HepG2 (cell line): ENCODE data around the gene CHD9. TPM values are rescaled to one million over a fixed set of nuclear protein-coding genes. Genes with fewer than 3 reads are reported as not detected.

ENCODE experiments used
- E2F2 ChIP-seq: sonication (generic); formaldehyde crosslinking; IDR thresholded peaks from 2 replicates; pipeline ENCODE4 v1.4.0; 2020; ENCODE audit warnings: missing genetic modification reagents, borderline replicate concordance
- HCFC1 ChIP-seq: fragments of 150-350 bp; IDR thresholded peaks from 2 replicates; pipeline ENCODE4 v1.6.1; 2014; ENCODE audit warnings: low read depth, low read length
- HNF4G ChIP-seq, 2 experiments: sonication (generic) in 1 of 2; formaldehyde crosslinking in 1 of 2; IDR thresholded peaks; 2 replicates each; pipeline versions ENCODE4 v1.4.0 to v1.6.1; 2011 to 2020; ENCODE audit warnings: borderline replicate concordance in 2 of 2, low read depth in 2 of 2, mild to moderate bottlenecking in 2 of 2, low read length in 1 of 2, missing genetic modification reagents in 1 of 2, moderate library complexity in 1 of 2
- HOXA3 ChIP-seq: sonication (generic); formaldehyde crosslinking; IDR thresholded peaks from 2 replicates; pipeline ENCODE4 v1.5.0; 2020; ENCODE audit warnings: missing genetic modification reagents
- MTF1 ChIP-seq: sonication (generic); formaldehyde crosslinking; IDR thresholded peaks from 2 replicates; pipeline ENCODE4 v1.5.0; 2020; ENCODE audit warnings: missing genetic modification reagents
- PATZ1 ChIP-seq: sonication (generic); formaldehyde crosslinking; IDR thresholded peaks from 2 replicates; pipeline ENCODE4 v1.4.0; 2020; ENCODE audit warnings: missing genetic modification reagents
- PHF21A ChIP-seq: sonication (generic); formaldehyde crosslinking; IDR thresholded peaks from 2 replicates; pipeline ENCODE4 v1.5.0; 2020; ENCODE audit warnings: mild to moderate bottlenecking, missing genetic modification reagents
- PRPF4 ChIP-seq: fragments of 200-400 bp; formaldehyde crosslinking; IDR thresholded peaks from 2 replicates; pipeline ENCODE4 v1.6.1; 2016; ENCODE audit warnings: low read length, low read depth; ENCODE audit not compliant: poor library complexity, severe bottlenecking
- RNF219 ChIP-seq: sonication (generic); formaldehyde crosslinking; IDR thresholded peaks from 2 replicates; pipeline ENCODE4 v1.5.0; 2020; ENCODE audit warnings: mild to moderate bottlenecking, missing genetic modification reagents
- SMC3 ChIP-seq: IDR thresholded peaks from 2 replicates; pipeline ENCODE4 v1.6.1; 2011; ENCODE audit warnings: low read length, improper control_type of control experiment
- SNAPC2 ChIP-seq: sonication (generic); formaldehyde crosslinking; IDR thresholded peaks from 2 replicates; pipeline ENCODE4 v1.8.1; 2022; ENCODE audit warnings: mild to moderate bottlenecking, missing genetic modification reagents
- THAP7 ChIP-seq: sonication (generic); formaldehyde crosslinking; IDR thresholded peaks from 2 replicates; pipeline ENCODE4 v1.8.1; 2023; ENCODE audit warnings: mild to moderate bottlenecking, missing genetic modification reagents
- TRIM22 ChIP-seq: fragments of 450-650 bp; IDR thresholded peaks from 2 replicates; pipeline ENCODE4 v1.6.1; 2017
- ZIK1 ChIP-seq: sonication (generic); formaldehyde crosslinking; IDR thresholded peaks from 2 replicates; pipeline ENCODE4 v1.5.0; 2020; ENCODE audit warnings: mild to moderate bottlenecking, low read depth, missing genetic modification reagents, borderline replicate concordance
- ZNF281 ChIP-seq: sonication (generic); formaldehyde crosslinking; IDR thresholded peaks from 2 replicates; pipeline ENCODE4 v1.4.0; 2020; ENCODE audit warnings: missing genetic modification reagents, borderline replicate concordance
- ZNF282 ChIP-seq: fragments of 450-650 bp; IDR thresholded peaks from 2 replicates; pipeline ENCODE4 v1.6.1; 2018; ENCODE audit not compliant: partially characterized antibody
- ZNF296 ChIP-seq: sonication (generic); formaldehyde crosslinking; conservative IDR thresholded peaks from 2 replicates; pipeline ENCODE4 v1.5.0; 2020; ENCODE audit warnings: mild to moderate bottlenecking, missing genetic modification reagents
- polyA plus RNA-seq, 8 experiments: library from polyadenylated mRNA; depleted of rRNA in 3 of 8; stranded (reverse) in 7 of 8; unstranded in 1 of 8; fragments of >200 nt; fragmentation: Illumina TruSeq in 4 of 8; extraction: Trizol in 4 of 8; gene quantifications; 2 replicates each; pipeline versions ENCODE4 v1.2.1 to v1.2.3, GENCODE V29; 2011 to 2016; ENCODE audit warnings: low read depth in 4 of 8, missing spikeins in 1 of 8, mixed read lengths in 1 of 8; ENCODE audit not compliant: insufficient read depth in 1 of 8
- total RNA-seq, 5 experiments: library from RNA; depleted of rRNA; stranded (reverse); fragments of >200 nt; fragmentation: Illumina TruSeq; extraction: Trizol; gene quantifications; 2 replicates each; pipeline ENCODE4 v1.2.3, GENCODE V29; 2016; ENCODE audit warnings: low read depth in 1 of 5

Gene CHD9
- total and polyA plus RNA-seq, 2 of the 13 experiments (the other 11 are each of a cell fraction or from before 2014, with no cell fraction given), result 23.4 to 27.7 TPM

- no peak for TF ChIP-seq RNF219 (CRISPR knock-in tag)
- no peak for TF ChIP-seq HOXA3 (CRISPR knock-in tag)
- TF ChIP-seq MTF1, result no peak
- no peak for TF ChIP-seq ZNF282
- TF ChIP-seq PATZ1 (CRISPR knock-in tag), result peak; percentile 83
- TF ChIP-seq ZNF281 (CRISPR knock-in tag), result no peak
- no peak for TF ChIP-seq E2F2 (CRISPR knock-in tag)
- TF ChIP-seq HNF4G (IDR thresholded peaks at IDR 0.05; ENCODE audit: borderline replicate concordance, low read depth, low read length), result no peak
- TF ChIP-seq HNF4G (CRISPR knock-in tag; IDR thresholded peaks at IDR 0.05; ENCODE audit: borderline replicate concordance, low read depth), result no peak
- peak; percentile 76; the same call in 1 of the 2 replicates for TF ChIP-seq ZIK1 (CRISPR knock-in tag)
- no peak for TF ChIP-seq SNAPC2 (CRISPR knock-in tag)
- 0 out of 2 replicates have a peak, but pooled peaks have one; percentile 1 for TF ChIP-seq THAP7 (CRISPR knock-in tag)
- TF ChIP-seq ZNF296 (CRISPR knock-in tag), result no peak
- TF ChIP-seq HCFC1, result no peak
- TF ChIP-seq PHF21A (CRISPR knock-in tag), result peak; percentile 77; the same call in 1 of the 2 replicates
- no peak for TF ChIP-seq TRIM22
- no peak for TF ChIP-seq PRPF4
- TF ChIP-seq SMC3, result no peak
Observed at GRCh38 chr16:53099318-53100130, 44.7 kb downstream of the CHD9 start (continued).
